GM19043 (cell line): Measurements from ENCODE around the gene SNAP23.
A peak's percentile ranks its signal among the peaks of the same experiment; 100 is the strongest.

ENCODE experiments used
- ATAC-seq: cut with Tn5 transposase; IDR thresholded peaks from one replicate; pipeline ENCODE4 v1.9.1; 2021; ENCODE audit warnings: low read depth; ENCODE audit not compliant: unreplicated experiment

The SNAP23 gene

GRCh38 chr15:42494998-42495360 lies 455 bp upstream of the SNAP23 start:
- ATAC-seq: no peak

- ATAC-seq: no peak
Observed at GRCh38 chr15:42498212-42499068, 3.0 kb downstream of the SNAP23 start.

GRCh38 chr15:42499858-42500609 lies 4.6 kb downstream of the SNAP23 start:
- no peak for ATAC-seq

DNA sequence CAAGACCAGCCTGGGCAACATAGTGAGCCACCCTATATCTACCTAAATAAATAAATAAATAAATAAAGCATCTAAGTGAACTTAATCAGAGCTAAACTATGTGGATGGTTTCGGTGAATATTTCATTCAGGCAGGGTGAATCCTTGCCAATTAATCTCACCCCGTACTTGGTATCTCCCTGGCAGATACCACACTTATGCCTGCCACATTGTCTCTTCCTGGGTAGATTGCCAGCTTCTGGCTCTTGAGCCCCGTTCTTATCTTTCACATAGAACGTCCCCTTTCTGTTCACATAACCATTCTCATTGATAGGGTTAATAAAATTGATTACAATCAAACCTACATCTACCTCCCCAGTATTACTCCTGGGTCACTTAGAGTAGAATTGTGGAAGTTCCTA lies 7.0 kb downstream of the SNAP23 start:
- ATAC-seq: no peak

DNA sequence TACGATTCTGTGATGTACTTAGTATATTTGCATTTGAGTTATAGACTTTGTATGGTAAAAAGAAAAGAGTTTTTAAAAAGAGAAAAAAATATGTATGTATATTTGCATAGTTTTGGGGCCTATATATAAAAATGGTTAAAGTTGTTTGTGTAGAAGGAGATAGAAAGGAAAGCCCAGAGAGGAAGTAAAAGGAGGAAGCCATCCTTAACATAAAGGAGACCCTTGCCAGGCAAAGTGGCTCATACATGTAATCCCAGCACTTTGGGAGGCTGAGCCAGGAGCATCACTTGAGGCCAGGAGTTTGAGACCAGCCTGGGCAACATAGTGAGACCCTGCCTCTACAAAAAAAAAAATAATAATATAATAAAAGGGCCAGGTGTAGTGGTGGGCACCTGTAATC lies 8.4 kb downstream of the SNAP23 start:
- no peak for ATAC-seq

DNA sequence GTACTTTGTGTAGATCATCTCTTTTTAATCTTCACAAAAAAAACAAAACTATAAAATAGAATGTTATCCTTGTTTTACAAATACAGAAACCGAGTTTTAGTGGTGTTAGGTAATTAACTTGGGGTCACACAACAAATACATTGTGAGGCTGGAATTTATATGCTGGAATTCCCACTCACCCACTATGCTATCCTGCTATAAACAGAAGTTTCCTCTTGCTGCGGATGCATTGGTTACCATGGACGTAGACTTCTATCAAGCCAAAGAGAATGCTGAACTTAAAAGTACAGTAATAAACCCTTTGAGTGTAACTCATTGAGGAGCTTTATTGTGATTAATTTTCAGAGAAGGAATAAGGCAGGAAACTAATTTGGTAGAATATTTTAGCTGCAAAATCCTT lies 9.2 kb downstream of the SNAP23 start:
- ATAC-seq: no peak

- ATAC-seq: no peak
Observed at GRCh38 chr15:42507514-42507913, 12.1 kb downstream of the SNAP23 start.

- ATAC-seq: no peak
Observed at GRCh38 chr15:42508263-42508690, 12.8 kb downstream of the SNAP23 start.

GRCh38 chr15:42510258-42511006 lies 15.0 kb downstream of the SNAP23 start:
- no peak for ATAC-seq

GRCh38 chr15:42511007-42511391 lies 15.6 kb downstream of the SNAP23 start:
- no peak for ATAC-seq

DNA sequence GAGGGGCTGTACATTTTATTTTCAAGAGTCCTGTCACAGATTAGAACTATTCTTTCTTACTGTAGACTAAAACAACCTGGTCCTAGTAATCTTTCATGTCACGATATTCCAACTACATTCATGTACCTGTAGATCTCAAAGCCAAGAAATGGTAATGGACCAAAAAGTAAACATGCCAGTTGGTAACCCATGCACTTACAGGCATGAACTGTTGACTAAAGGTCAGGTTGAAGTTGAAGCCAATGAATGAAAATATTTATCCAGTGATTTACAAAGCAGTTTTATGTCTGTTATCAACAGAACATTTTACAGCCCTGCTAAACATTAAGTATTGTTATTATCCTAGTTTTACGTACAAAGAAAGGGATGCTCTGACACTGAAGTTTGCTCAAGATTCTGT lies 27.9 kb downstream of the SNAP23 start:
- no peak for ATAC-seq

DNA sequence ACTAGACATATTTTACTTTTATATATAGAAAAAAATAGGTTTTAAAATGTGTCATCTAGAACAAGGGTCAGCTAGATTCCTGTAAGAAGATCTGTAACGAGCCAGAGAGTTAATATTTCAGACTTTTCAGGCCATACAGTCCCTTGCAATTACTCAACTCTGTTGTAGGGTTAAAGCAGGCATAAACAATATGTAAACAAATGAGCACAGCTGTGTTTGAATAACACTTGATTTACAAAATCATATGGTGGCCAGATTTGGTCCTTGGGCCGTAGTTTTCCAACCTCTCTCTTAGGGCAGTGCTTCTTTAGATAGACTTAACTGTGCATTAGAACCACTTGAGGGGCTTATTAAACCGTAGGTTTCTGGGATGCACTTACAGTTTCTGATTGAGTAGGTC lies 33.5 kb downstream of the SNAP23 start:
- no peak for ATAC-seq

DNA sequence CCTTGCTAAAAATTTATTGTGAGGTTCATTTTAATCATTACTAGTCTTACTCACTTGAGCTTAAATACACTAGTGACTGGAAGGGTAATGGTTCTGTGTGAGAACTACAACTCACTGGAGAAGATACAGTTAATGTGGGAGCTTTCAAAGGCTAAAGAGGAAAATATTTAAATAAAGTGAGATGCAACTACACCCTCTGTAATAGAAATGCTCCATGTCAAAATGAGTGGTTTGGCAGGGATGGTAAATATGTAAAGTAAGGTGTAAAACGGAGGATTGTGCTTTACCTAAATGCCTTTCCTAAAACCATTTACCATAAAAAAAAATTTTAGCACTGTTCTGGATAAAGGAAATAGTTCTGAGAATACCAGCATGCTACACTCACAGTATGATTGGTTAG lies 37.8 kb downstream of the SNAP23 start:
- ATAC-seq: no peak

DNA sequence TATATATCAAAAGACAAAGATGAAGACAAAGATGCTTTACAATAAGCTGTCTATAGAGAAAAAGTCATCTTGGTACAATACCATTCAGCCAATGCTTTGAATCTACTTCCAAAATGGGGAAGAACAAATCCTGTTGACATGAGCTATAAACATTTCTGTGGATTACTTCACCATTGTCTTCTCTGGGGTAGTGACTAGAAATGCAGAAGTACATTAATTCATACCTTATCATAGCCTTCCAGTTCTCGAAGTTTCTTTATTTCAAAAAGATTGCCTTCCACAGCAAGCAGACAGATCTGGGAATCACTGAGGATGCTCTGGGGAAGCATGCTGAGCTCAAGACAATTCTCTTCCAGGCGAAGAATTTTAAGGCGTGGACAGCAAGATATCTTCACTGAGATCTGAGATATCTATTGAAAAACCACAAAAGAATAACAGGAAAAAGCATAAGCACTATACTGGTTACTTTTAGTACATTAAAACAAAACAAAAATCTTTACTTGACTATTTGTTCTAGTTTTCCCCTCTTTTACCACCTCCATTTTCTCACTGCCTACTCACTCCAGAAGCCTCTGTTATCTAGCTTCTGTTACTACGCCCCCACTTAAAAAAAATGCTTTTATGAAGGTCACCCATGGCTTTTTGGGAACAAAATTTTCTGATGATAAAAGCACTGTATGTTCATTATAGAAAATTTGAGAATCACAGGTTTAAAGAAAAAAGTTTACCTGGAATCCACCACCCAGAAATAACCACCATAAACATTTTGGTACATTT lies 49.6 kb downstream of the SNAP23 start:
- ATAC-seq: no peak

DNA sequence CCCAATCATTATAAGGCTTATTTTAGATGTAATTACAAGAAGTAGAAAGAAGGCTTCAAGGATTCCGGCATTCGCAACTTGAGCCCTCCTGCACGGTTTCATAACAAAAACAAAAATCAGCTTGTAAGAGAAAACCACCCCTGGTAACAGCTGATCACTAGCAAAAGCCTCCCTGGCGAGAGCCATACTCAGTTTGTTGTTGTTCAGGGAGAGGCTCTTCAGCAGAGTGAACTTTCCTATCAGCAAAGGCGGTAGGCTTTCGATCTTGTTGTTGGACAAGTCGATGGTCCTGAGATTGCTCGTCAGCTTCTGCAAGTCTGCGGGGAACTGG lies 52.4 kb downstream of the SNAP23 start:
- ATAC-seq: no peak

DNA sequence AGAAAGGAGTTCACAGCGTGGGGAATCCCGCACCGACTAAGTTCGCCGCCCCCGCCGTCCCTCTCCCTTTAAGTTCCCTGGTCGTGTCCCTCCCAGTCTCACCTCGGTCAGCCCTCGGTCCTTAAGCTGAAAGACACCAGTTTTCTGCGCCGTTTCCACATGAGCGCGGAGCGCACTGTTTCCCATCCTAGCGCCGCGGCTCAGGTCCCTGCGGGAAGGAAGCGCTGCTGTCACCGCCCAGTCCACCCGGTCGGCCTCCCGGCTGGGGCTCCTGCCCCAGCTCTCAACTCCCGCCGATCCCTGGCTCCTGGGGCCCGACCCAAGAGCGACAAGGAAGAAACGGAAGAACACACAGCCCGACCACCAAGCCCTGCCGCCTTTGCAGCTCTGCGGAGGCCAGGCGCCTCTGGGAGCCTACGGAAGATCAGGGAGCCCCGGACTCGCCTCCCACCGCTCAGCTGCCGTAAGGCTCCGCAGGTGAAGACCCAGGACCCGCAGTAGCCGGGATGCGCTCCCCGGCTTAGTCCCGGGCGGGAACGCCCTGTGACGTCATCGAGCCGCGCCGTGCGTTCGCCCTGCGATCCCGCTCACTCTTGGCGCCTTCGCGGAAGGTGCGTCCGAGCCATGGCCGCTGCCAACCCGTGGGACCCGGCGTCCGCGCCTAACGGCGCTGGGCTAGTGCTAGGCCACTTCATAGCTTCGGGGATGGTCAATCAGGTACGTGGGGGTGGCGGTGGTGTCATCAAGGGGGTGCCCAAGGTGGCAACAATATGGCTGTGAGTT lies 53.0 kb downstream of the SNAP23 start, which contains the start of the genes HAUS2 and LRRC57:
Gene HAUS2, plus strand, starts transcription at position 590 of the 783 bp plus-strand sequence. Its CDS starts 35 bp downstream, at position 625.
Gene LRRC57, minus strand, starts transcription at position 545 of the 783 bp plus-strand sequence. Its CDS starts 359 bp downstream, at position 186.
- peak; percentile 67 for ATAC-seq

DNA sequence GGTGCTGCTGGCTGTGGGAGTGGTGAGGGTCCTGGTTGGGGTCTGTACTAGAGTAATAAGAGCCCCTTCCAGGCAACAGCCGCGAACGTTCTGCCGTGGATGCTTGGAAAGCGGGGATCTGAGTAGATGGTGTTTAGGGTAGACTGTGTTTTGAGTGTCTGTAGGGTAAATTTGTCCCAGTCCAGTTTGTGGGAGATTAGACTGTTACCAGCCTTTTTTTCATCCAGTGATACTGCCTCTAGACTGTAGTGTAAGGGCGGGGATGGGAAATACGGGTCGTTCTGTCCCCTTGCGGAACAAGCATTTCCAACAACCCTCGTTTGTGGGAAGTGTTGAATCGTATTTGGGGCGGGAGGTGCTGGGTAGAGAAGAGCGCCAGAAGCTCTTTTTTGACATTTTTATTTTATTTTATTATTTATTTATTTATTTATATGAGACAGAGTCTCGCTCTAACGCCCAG lies 53.6 kb downstream of the SNAP23 start:
- peak; percentile 33 for ATAC-seq

DNA sequence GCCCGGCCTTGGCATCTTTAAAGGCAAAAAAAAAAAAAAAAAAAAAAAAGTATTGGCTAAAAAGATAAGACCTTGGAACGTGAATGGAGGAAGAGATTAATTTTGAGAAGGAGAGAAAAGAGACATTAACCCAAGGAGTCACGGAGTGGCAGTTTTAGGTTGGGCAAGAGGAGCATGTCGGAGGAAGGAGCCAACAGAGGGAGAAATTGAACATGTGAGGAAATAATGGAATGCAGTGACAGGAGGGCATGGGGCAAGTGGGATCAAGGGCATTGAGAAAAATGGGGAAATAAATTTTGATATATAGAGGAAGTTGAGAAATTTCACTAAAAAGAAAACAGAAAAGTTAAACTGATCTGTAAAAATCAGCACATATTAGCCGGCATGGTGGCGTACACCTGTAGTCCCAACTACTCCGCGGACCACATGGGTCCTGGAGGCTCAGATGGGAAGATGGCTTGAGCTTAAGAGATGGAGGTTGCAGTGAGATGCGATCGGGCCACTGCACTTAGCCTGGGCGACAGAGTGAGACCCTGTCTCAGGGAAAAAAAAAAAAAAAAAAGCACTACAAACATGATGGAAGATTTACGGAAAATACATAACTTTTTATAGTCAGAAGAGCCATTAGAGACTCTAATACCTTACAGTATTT lies 54.4 kb downstream of the SNAP23 start:
- no peak for ATAC-seq

- ATAC-seq: no peak
Observed at GRCh38 chr15:42553554-42553953, 58.1 kb downstream of the SNAP23 start.
